HCT116 (cell line): ENCODE results near the gene BCO1. TPM values are rescaled to one million over a fixed set of nuclear protein-coding genes. Genes with fewer than 3 reads are reported as not detected.

Experiments used
- ATAC-seq: fragments of 200-7000 bp; cut with Tn5 transposase; 2 replicates; pipeline ENCODE4 v1.9.1; 2020; ENCODE audit warnings: mild to moderate bottlenecking, moderate library complexity
- BruUV-seq: library from RNA; stranded (reverse); fragments of 400-500 nt; replicated peaks from 2 replicates; lab custom pipeline; 2021; lab: Mats Ljungman, UMichigan
- CTCF ChIA-PET: fragments of 300-600 bp; sonication (Branson Sonifier 250); formaldehyde crosslinking; loops from one replicate; lab custom pipeline; 2021; ENCODE audit warnings: antibody characterized with exemption; lab: Charles Lee
- POLR2A ChIA-PET: fragments of 300-600, 350-600 bp; sonication (Branson Sonifier 250); formaldehyde crosslinking; loops from one replicate; lab custom pipeline; 2021; ENCODE audit warnings: antibody characterized with exemption; lab: Charles Lee
- RAD21 ChIA-PET, 2 experiments: fragments of 300-600 bp; sonication (Branson Sonifier 250); formaldehyde crosslinking; loops; one replicate each; lab custom pipeline; 2023; ENCODE audit warnings: low total read pairs in 2 of 2; ENCODE audit not compliant: uncharacterized antibody in 2 of 2, unreplicated experiment in 2 of 2, low non-redundant PET in 1 of 2; lab: Charles Lee
- DNase-seq: peaks from one replicate; pipeline ENCODE4 v3.0.0-alpha.2; 2010; ENCODE audit warnings: low read depth, low spot score
- H2AFZ ChIP-seq: fragments of 200-600 bp; shearing (Covaris generic), sonication (generic); 2 replicates; pipeline ENCODE4 v1.6.1; 2017; ENCODE audit warnings: low read depth, mixed run types, mixed read lengths, antibody characterized with exemption, low read length; ENCODE audit not compliant: poor library complexity, severe bottlenecking
- H3K27ac ChIP-seq: 2 replicates; pipeline ENCODE4 v1.5.1; 2012; ENCODE audit warnings: low read depth, low read length
- H3K27me3 ChIP-seq: fragments of 200-600 bp; sonication (generic); 2 replicates; pipeline ENCODE4 v1.6.1; 2016; ENCODE audit warnings: mixed run types, low read length, mixed read lengths; ENCODE audit not compliant: insufficient read depth
- H3K36me3 ChIP-seq, 2 experiments: fragments of 200-500 bp in 1 of 2; fragments of 200-600 bp in 1 of 2; sonication (Bioruptor generic) in 1 of 2; sonication (generic) in 1 of 2; 2 replicates each; pipeline versions ENCODE4 v1.5.1 to v1.6.1; 2014 to 2016; ENCODE audit warnings: low read length in 2 of 2, inconsistent platforms in 1 of 2, mixed read lengths in 1 of 2, mixed run types in 1 of 2; ENCODE audit not compliant: insufficient read depth in 2 of 2, control insufficient read depth in 1 of 2
- H3K4me1 ChIP-seq, 2 experiments: fragments of 200-600 bp in 1 of 2; sonication (generic) in 1 of 2; 2 replicates each; pipeline versions ENCODE4 v1.5.1 to v1.6.1; 2012 to 2017; ENCODE audit warnings: low read length in 2 of 2, inconsistent platforms in 1 of 2, mild to moderate bottlenecking in 1 of 2, mixed read lengths in 1 of 2, mixed run types in 1 of 2, moderate library complexity in 1 of 2; ENCODE audit not compliant: insufficient read depth in 2 of 2, control insufficient read depth in 1 of 2
- H3K4me2 ChIP-seq: fragments of 200-600 bp; sonication (generic); 2 replicates; pipeline ENCODE4 v1.6.1; 2017; ENCODE audit warnings: mixed run types, low read length, mixed read lengths
- H3K4me3 ChIP-seq, 2 experiments: fragments of 200-600 bp in 1 of 2; sonication (generic) in 1 of 2; replicated peaks in 1 of 2; 2 replicates each; pipeline ENCODE4 v1.5.1; 2011 to 2016; ENCODE audit warnings: low read length in 2 of 2, control low read depth in 1 of 2, low read depth in 1 of 2, mild to moderate bottlenecking in 1 of 2, mixed read lengths in 1 of 2, mixed run types in 1 of 2
- H3K79me2 ChIP-seq: fragments of 200-600 bp; sonication (generic); 2 replicates; pipeline ENCODE4 v1.6.1; 2017; ENCODE audit warnings: mild to moderate bottlenecking, mixed run types, low read length, moderate library complexity, mixed read lengths; ENCODE audit not compliant: insufficient read depth
- H3K9ac ChIP-seq: fragments of 200-600 bp; sonication (generic); 2 replicates; pipeline ENCODE4 v1.6.1; 2016; ENCODE audit warnings: low read length, mixed read lengths
- H3K9me2 ChIP-seq: fragments of 200-600 bp; sonication (generic), shearing (Covaris generic); 2 replicates; pipeline ENCODE4 v1.6.1; 2017; ENCODE audit warnings: mixed run types, mild to moderate bottlenecking, moderate library complexity; ENCODE audit not compliant: insufficient read depth
- H3K9me3 ChIP-seq, 2 experiments: fragments of 200-500 bp in 1 of 2; fragments of 200-600 bp in 1 of 2; sonication (Bioruptor generic) in 1 of 2; sonication (generic) in 1 of 2; 2 replicates each; pipeline ENCODE4 v1.6.1; 2014 to 2017; ENCODE audit warnings: low read length in 2 of 2, mixed read lengths in 2 of 2, inconsistent platforms in 1 of 2, low read depth in 1 of 2, mild to moderate bottlenecking in 1 of 2, mixed run types in 1 of 2, moderate library complexity in 1 of 2; ENCODE audit not compliant: control insufficient read depth in 1 of 2, insufficient read depth in 1 of 2
- H4K20me1 ChIP-seq: fragments of 200-600 bp; sonication (generic), shearing (Covaris generic); 2 replicates; pipeline ENCODE4 v1.6.1; 2017; ENCODE audit warnings: mixed run types, mild to moderate bottlenecking, moderate library complexity; ENCODE audit not compliant: insufficient read depth
- CEBPB ChIP-seq: IDR thresholded peaks from 2 replicates; pipeline ENCODE4 v1.6.1; 2012; ENCODE audit warnings: low read depth
- EGR1 ChIP-seq: IDR thresholded peaks from 2 replicates; pipeline ENCODE4 v1.6.1; 2012; ENCODE audit warnings: low read depth
- ELF1 ChIP-seq: IDR thresholded peaks from 2 replicates; pipeline ENCODE4 v1.6.1; 2012; ENCODE audit warnings: low read depth, borderline replicate concordance
- FOSL1 ChIP-seq: IDR thresholded peaks from 2 replicates; pipeline ENCODE4 v1.6.1; 2012; ENCODE audit warnings: low read depth
- MAX ChIP-seq: IDR thresholded peaks from 2 replicates; pipeline ENCODE4 v1.6.1; 2012
- POLR2A ChIP-seq: IDR thresholded peaks from 2 replicates; pipeline ENCODE4 v1.7.0; 2011; ENCODE audit warnings: borderline replicate concordance; ENCODE audit not compliant: insufficient read depth, insufficient read length; ENCODE audit errors: extremely low read depth
- POLR2AphosphoS5 ChIP-seq: IDR thresholded peaks from 2 replicates; pipeline ENCODE4 v1.6.1; 2011; ENCODE audit warnings: mild to moderate bottlenecking, low read depth, low read length, moderate library complexity
- REST ChIP-seq: IDR thresholded peaks from 2 replicates; pipeline ENCODE4 v1.6.1; 2012; ENCODE audit warnings: low read depth
- SIN3A ChIP-seq: IDR thresholded peaks from 2 replicates; pipeline ENCODE4 v1.6.1; 2012; ENCODE audit warnings: low read depth
- YY1 ChIP-seq: IDR thresholded peaks from 2 replicates; pipeline ENCODE4 v1.6.1; 2011; ENCODE audit warnings: low read length, low read depth, moderate library complexity, mild to moderate bottlenecking; ENCODE audit not compliant: insufficient replicate concordance; ENCODE audit errors: extremely low read depth
- intact Hi-C: fragments of 100-400 bp; cut with micrococcal nuclease; formaldehyde crosslinking; loops from 2 replicates; pipeline ENCODE4 v1.10.0; 2022
- total RNA-seq: library from RNA; stranded (reverse); gene quantifications from one replicate; pipeline ENCODE4 v1.2.1, GENCODE V29; 2021; ENCODE audit not compliant: unreplicated experiment
- TF ChIP-seq, protein P1 (sequence below), 3 experiments: fragments of 200-600 bp in 1 of 3; sonication (generic) in 1 of 3; IDR thresholded peaks in 2 of 3; conservative IDR thresholded peaks in 1 of 3; 2 replicates each; pipeline ENCODE4 v1.5.1; 2012 to 2017; ENCODE audit warnings: low read depth in 2 of 3, low read length in 2 of 3, antibody characterized with exemption in 1 of 3, borderline replicate concordance in 1 of 3, control low read depth in 1 of 3, mild to moderate bottlenecking in 1 of 3, mixed read lengths in 1 of 3, mixed run types in 1 of 3, moderate library complexity in 1 of 3; ENCODE audit not compliant: insufficient read depth in 1 of 3
- TF ChIP-seq, protein P2 (sequence below): IDR thresholded peaks from 2 replicates; pipeline ENCODE4 v1.6.1; 2011; ENCODE audit warnings: mild to moderate bottlenecking, low read length, moderate library complexity; ENCODE audit not compliant: insufficient replicate concordance; ENCODE audit errors: extremely low read depth

BCO1 gene
- total RNA-seq, 1 experiment from 2014 or later: not detected

- no peaks in the 10 kb centered on the region for H3K79me2 ChIP-seq
- no TSS peak for BruUV-seq
- no peaks in the 10 kb centered on the region for H3K9me3 ChIP-seq
- intact Hi-C loops: loop anchor here (10.0 kb wide), 1 partner anchor 186 kb away; the partner anchor contains the start of genes CENPN and CMC2
- RAD21 ChIA-PET: no interaction called here
- no peak overlapping the region for H3K27ac ChIP-seq
- H3K36me3 ChIP-seq: no peaks in the 10 kb centered on the region
- no peaks in the 10 kb centered on the region for H3K9me2 ChIP-seq
- H3K4me1 ChIP-seq: peaks cover 5 to 6% of the 10 kb centered on the region in 2 experiments; a peak in 3 of 4 replicates
- H3K4me2 ChIP-seq: 0 out of 2 replicates have a peak overlapping the region, but pooled peaks have one; percentile 3
- POLR2A ChIA-PET: no interaction called here
- CTCF ChIA-PET: interaction anchor here (1.9 kb wide), 1 partner anchor 15 kb away, joined by 7 read pairs; no protein-coding TSS in a partner anchor
- H2AFZ ChIP-seq: no peak overlapping the region
- DNase-seq (no peak), ATAC-seq (peak; percentile 49; the same call in 1 of the 2 replicates)
- H3K27me3 ChIP-seq: no peaks in the 10 kb centered on the region
- H3K9ac ChIP-seq: no peak overlapping the region
- no peak for TF ChIP-seq MAX
- TF ChIP-seq CEBPB: no peak
- TF ChIP-seq, protein P1, sequence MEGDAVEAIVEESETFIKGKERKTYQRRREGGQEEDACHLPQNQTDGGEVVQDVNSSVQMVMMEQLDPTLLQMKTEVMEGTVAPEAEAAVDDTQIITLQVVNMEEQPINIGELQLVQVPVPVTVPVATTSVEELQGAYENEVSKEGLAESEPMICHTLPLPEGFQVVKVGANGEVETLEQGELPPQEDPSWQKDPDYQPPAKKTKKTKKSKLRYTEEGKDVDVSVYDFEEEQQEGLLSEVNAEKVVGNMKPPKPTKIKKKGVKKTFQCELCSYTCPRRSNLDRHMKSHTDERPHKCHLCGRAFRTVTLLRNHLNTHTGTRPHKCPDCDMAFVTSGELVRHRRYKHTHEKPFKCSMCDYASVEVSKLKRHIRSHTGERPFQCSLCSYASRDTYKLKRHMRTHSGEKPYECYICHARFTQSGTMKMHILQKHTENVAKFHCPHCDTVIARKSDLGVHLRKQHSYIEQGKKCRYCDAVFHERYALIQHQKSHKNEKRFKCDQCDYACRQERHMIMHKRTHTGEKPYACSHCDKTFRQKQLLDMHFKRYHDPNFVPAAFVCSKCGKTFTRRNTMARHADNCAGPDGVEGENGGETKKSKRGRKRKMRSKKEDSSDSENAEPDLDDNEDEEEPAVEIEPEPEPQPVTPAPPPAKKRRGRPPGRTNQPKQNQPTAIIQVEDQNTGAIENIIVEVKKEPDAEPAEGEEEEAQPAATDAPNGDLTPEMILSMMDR (IDR thresholded peaks at IDR 0.05 in 2 of 3, conservative IDR thresholded peaks at IDR 0.05 in 1 of 3; ENCODE audit: borderline replicate concordance in 1 of 3, insufficient read depth in 1 of 3, low read depth in 2 of 3, low read length in 2 of 3): no peak
- no peak for TF ChIP-seq POLR2A
- no peak for TF ChIP-seq SIN3A
- TF ChIP-seq EGR1: no peak
- TF ChIP-seq REST: no peak
- TF ChIP-seq YY1: no peak
- no peak for TF ChIP-seq POLR2AphosphoS5
- TF ChIP-seq, protein P2, sequence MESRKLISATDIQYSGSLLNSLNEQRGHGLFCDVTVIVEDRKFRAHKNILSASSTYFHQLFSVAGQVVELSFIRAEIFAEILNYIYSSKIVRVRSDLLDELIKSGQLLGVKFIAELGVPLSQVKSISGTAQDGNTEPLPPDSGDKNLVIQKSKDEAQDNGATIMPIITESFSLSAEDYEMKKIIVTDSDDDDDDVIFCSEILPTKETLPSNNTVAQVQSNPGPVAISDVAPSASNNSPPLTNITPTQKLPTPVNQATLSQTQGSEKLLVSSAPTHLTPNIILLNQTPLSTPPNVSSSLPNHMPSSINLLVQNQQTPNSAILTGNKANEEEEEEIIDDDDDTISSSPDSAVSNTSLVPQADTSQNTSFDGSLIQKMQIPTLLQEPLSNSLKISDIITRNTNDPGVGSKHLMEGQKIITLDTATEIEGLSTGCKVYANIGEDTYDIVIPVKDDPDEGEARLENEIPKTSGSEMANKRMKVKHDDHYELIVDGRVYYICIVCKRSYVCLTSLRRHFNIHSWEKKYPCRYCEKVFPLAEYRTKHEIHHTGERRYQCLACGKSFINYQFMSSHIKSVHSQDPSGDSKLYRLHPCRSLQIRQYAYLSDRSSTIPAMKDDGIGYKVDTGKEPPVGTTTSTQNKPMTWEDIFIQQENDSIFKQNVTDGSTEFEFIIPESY: no peak
- TF ChIP-seq ELF1: no peak
- TF ChIP-seq FOSL1: no peak
- H4K20me1 ChIP-seq: no peaks in the 10 kb centered on the region
- no peak overlapping the region for H3K4me3 ChIP-seq
Measured at GRCh38 chr16:81190667-81191066, 47.8 kb upstream of the BCO1 start.
